GM12872 (cell line): ENCODE measurements around the gene MDP1.

Experiments
- TF ChIP-seq, protein P1 (sequence below): IDR thresholded peaks from 3 replicates; pipeline ENCODE4 v1.5.1; 2011; ENCODE audit warnings: low read depth, mild to moderate bottlenecking, low read length, moderate library complexity; ENCODE audit not compliant: insufficient read depth

The MDP1 gene

GRCh38 chr14:24215495-24216344 is at the start of gene MDP1:
Gene MDP1 (minus strand): TSS chr14:24216066. CDS start chr14:24215955, 111 bp downstream.
- TF ChIP-seq, protein P1, sequence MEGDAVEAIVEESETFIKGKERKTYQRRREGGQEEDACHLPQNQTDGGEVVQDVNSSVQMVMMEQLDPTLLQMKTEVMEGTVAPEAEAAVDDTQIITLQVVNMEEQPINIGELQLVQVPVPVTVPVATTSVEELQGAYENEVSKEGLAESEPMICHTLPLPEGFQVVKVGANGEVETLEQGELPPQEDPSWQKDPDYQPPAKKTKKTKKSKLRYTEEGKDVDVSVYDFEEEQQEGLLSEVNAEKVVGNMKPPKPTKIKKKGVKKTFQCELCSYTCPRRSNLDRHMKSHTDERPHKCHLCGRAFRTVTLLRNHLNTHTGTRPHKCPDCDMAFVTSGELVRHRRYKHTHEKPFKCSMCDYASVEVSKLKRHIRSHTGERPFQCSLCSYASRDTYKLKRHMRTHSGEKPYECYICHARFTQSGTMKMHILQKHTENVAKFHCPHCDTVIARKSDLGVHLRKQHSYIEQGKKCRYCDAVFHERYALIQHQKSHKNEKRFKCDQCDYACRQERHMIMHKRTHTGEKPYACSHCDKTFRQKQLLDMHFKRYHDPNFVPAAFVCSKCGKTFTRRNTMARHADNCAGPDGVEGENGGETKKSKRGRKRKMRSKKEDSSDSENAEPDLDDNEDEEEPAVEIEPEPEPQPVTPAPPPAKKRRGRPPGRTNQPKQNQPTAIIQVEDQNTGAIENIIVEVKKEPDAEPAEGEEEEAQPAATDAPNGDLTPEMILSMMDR: peak; percentile 88

GRCh38 chr14:24264298-24264697 is 48.4 kb upstream of the MDP1 start:
- TF ChIP-seq, protein P1: no peak

DNA sequence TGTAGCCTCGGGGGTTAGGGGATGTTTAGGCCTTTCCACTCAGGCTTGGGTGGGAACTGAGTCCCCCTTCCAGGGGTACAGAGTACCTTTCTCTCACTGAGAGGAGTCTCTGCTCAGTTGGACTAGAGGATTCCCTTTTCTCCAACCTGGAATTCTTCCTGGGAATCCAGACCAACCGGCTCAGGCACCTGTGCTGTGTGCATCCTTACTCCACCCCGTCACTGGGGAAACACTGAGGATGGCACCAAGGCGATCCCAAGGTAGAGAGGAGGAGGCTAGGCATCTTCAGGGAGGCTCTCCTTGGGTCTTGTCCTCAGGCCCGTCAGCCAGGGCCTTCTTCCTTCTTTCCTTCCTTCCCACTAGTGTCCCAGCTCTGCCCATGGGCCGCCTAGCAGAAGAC is 48.0 kb upstream of the MDP1 start:
- TF ChIP-seq, protein P1: no peak

GRCh38 chr14:24262821-24263733 is 47.2 kb upstream of the MDP1 start, which contains the start of gene TGM1:
Gene TGM1 (minus strand): TSS chr14:24263177. CDS start chr14:24262352, 825 bp downstream.
- TF ChIP-seq, protein P1: no peak

- TF ChIP-seq, protein P1: no peak
Measured at GRCh38 chr14:24261969-24262327, 46.1 kb upstream of the MDP1 start.

DNA sequence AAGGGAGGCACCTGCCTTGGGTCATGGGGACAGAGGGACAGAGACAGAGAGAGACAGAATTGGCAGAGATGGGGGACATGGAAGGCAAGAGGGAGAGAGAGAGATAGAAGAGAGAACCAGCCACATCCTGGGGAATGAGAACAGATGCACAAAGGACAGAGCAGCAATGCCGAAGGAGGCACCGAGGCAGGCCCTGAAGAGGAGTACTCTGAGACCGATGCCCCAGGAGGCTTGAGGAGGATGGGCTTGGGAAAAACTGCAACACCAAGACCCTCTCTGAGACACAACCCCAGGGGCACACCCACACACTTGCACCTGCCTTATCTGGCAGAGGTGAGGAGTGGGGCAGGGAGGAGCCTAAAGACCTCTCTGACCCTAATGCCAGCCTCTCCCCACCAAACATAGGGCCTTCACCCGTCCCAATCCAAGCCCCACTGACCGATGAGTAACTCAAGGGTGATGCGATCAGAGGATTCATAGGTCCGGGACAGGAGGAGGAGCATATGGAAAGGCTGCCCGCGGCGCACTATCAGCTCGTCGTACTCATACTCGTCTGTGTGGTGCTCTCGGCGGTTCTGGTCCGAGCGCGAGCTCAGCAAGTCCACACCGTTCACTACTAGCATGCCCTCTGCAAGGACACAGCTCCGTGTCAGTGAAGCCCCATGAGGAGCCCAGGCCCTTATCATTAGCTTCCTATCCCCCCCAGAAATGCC is 45.5 kb upstream of the MDP1 start:
- TF ChIP-seq, protein P1: no peak
